ENCODE results near the gene SLC9A2. TPM values are rescaled to one million over a fixed set of nuclear protein-coding genes. Genes with fewer than 3 reads are reported as not detected.

SLC9A2 gene
- total RNA-seq, 1 donor from 2014 or later, result not detected

GRCh38 chr2:102755284-102755683 lies 135.9 kb downstream of the SLC9A2 start:
- intact Hi-C loops (cut with DNase I), result no loop called here
- DNase-seq (no peak), ATAC-seq (ENCODE audit: poor library complexity) (peak; percentile 63)

- intact Hi-C loops (cut with DNase I), result no loop called here
- ATAC-seq (ENCODE audit: poor library complexity) (no peak), DNase-seq (no peak)
Measured at GRCh38 chr2:102758439-102758838, 139.1 kb downstream of the SLC9A2 start.

Other genes starting within 250 kb of the SLC9A2 start
- gene IL18RAP, start 196.4 kb upstream of the SLC9A2 start, total RNA-seq, result 0.30 TPM
- not detected for gene SLC9A4, start 146.3 kb upstream of the SLC9A2 start, total RNA-seq
- gene TMEM182, start 142.5 kb downstream of the SLC9A2 start, total RNA-seq, result 187 TPM